ENCODE data around the gene CPEB4.
A peak's percentile ranks its signal among the peaks of the same experiment; 100 is the strongest.

CPEB4 gene

GRCh38 chr5:173885475-173886010 lies 2.6 kb upstream of the CPEB4 start:
- peak; percentile 74 to 89 (median 83) for DNase-seq

DNA sequence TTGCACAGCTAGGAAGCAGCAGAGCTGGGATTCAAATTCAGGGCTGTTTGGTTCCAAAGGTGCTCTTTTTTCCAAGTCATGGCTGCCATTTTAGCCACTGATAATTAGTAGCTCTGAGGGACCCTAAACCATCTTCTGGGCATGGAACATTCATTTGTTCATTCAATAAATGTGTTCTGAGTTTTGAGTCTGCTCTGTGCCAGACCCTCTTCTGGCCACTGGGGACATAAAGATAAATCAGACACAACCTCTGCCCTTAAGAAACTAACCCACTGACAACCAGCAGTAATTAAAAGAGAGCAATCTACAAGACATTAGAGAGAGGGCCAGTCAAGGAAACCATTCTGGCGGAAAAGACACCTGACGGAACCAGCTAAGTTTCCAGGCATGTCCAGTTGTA lies 2.0 kb upstream of the CPEB4 start:
- no peak for DNase-seq

GRCh38 chr5:173888473-173889131 lies 453 bp downstream of the CPEB4 start:
- peak; percentile 58 to 74 (median 61) for DNase-seq

GRCh38 chr5:173890195-173890991 lies 2.2 kb downstream of the CPEB4 start:
- DNase-seq: no peak

DNA sequence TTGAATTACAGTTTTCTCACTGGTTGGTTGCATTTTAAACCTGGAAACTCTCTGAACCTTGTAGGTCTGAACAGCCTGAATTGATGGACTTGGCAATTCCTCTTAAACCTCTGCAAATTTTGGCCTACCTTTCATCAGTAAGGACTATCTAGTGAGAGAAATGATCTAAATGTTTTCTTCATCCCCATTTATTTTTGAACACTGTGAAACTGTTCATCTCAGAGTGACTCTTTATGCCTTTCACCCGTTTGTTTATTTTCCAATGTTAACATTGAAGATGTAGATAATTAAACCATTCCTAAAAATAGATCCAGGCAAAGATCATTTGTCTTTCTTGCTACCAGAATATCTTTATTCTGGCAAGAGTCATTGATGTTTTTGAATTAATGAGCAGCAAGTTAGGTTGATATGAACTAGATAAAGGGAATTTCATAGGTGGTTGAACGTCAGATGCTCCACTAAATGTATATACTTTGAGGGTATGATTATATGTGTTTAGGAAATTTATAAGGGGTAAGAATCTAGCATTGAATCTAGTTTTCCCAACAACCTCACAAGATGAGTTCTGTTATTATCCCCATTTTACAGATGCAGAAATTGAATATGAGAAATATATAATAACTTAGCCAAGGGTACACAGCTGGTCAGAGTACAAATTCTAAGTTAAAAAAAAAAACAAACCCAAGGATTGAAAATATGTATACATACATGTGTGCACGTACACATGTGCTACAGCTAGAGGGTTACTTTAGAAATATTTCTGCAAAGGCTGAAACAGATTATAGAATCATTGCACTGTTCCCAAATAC lies 3.4 kb downstream of the CPEB4 start:
- no peak for DNase-seq

DNA sequence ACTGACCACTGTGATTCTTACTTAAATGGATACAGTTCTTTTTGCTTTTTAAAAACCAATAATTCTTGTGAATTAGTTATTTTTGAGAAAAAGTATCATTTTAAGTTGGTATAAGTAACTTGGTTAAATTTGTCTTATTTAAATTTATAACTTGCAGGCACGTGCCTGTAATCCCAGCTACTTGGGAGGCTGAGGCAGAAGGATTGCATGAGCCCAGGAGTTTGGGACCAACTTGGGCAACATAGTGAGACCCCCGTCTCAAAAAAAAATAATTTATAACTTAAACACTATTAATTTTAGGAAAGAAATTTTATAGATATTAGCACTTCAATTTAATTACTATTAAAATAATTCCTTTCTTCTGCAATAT lies 5.0 kb downstream of the CPEB4 start:
- DNase-seq: no peak

GRCh38 chr5:173895401-173896165 lies 7.4 kb downstream of the CPEB4 start:
- no peak for DNase-seq

- DNase-seq: no peak
Observed at GRCh38 chr5:173896631-173897030, 8.5 kb downstream of the CPEB4 start.

- DNase-seq: no peak
Observed at GRCh38 chr5:173901705-173902104, 13.6 kb downstream of the CPEB4 start.

GRCh38 chr5:173902334-173902733 lies 14.2 kb downstream of the CPEB4 start:
- no peak for DNase-seq

- DNase-seq: no peak
Observed at GRCh38 chr5:173902743-173903142, 14.6 kb downstream of the CPEB4 start.

- no peak for DNase-seq
Observed at GRCh38 chr5:173903396-173904140, 15.4 kb downstream of the CPEB4 start.

DNA sequence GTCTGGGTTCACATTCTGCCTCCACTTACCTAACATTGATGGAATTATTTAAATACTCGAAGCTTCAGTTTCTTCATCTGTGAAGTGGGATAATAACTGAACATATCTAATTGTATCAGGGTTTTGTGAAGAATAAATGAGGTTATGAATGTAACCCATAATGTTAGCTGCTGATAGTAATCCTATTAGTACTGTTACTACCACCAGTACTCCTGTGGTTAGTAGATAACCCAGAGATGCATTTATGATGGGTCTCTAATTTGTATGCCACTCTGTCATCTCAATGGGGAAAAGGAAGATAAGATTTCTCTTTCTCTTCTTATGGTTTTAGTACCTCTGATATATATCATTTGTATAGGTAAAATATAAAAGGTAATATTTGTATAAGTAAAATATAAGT lies 16.0 kb downstream of the CPEB4 start:
- DNase-seq: no peak

DNA sequence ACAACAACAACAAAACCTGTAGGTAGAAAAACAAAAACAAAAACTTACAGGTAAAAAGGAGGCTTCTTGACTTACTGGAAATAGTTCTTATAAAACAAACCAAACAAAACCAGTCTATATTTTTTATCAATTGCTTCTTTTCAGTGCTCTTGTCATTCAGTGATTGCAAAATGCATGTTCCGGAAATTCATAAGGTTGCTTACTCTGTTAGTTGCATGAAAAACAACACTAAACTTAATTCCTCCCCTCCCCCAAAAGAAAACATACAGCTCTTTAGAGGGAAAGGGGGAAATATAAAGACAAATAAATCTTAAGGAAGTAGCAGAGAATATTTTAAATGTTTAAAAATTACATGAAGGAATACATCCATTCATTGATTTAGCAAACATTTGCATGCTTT lies 19.1 kb downstream of the CPEB4 start:
- no peak for DNase-seq

DNA sequence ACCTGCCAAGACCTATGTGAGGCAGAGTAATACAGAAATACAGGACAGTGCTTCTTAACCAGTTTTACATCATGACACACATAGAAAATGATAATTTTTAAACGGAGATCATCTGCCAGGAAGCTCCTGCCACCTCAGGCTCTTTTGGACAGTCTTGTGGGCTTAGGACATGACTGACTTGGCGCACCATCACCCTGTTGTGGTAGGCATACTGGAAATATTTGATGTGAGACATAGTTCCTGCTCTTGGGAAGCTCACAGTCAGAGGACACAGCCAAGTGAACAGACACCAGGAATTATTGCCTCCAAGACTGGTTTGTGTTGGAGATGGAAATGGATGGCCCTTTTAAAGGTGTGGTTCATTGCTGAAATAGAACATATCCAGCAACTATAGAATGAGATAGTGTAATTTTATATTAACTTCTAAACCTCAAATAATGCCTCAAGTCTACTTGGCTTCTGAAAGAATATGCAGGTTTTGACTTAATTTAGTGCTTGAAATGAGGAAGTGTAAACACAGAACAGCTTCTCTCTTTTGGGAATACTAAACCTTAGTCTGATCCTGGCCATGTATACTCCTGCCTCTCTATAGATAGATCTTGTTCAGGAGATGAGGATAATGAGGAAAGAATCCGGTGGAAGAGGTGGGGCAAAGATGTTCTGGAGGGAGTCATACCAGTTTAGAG lies 19.7 kb downstream of the CPEB4 start:
- DNase-seq: peak; percentile 20 to 35 (median 35)

DNA sequence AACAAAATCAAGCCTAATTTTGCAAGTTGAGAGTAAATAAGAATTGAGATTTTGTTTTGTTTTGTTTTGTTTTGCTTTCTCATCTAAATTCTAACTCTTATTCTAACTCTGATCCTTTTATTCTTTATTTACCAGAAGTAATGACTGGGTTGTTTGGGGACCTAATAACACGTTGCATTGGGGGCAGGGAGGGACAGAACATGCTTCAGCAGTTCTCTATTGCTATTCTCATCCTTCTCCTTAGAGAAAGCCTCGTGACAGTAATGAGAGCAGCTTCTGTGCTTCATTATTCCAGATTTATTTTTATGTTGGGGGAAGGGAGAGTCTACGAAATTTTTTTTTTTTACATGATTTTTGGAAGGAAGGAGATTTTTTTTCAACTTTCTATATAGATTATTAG lies 21.1 kb downstream of the CPEB4 start:
- peak in 1 of 3 donors; percentile 31 for DNase-seq

GRCh38 chr5:173910215-173910614 lies 22.1 kb downstream of the CPEB4 start:
- no peak for DNase-seq

DNA sequence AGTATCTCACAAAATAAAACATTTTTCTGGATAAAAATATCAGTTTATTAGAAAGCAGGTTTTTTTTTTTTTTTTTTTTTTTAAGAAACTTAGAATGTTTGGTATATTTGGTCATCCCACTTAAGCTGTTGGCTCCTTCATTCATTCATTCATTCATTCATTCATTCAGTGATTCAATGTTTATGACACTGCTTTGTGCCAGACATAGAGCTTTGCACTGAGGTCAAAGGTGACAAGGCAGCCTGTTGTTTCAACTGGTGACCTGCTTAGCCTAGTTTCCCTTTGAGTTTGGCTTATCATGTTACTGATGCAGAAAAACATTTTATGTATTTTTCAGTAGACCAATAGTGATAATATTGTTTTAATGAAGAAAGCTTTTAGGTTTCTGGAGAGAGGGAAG lies 23.5 kb downstream of the CPEB4 start:
- no peak for DNase-seq

GRCh38 chr5:173913686-173914321 lies 25.7 kb downstream of the CPEB4 start:
- peak; percentile 28 to 65 (median 60) for DNase-seq

DNA sequence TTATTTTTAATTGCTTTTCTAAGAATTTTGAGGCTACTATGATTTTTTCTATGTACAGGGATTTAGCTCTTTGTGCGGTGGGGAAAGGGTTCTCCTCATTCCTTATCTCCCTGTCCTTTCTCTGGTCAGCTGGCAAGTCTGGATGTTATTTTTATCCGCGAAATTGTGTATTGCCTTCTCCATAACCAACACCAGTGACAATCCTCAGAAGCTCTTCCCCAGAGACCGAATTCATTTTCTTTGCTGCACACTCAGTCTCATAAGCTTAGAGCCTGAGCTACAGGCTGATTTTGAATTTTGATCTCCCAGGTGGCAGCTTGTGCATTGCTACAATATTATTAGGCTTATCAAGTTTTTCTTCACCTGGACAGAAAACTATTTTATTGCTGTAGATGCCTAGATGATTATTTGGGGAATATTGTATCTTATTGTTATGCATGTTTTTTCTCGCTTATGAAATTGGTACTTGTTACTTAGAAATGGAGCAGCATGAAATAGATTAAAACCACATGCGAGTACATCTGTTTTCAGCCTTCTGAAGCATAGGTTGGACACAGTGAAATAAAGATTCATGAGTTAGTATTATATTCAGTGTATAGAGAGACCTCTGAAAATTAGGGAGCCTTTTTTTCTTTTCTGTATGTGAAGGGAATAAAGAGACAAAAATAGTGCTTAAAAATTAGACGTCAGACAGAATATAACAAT lies 27.3 kb downstream of the CPEB4 start:
- DNase-seq: no peak

Data from suppressor macrophage treated with lipopolysaccharide for 1 hour (primary cell).